Uterus (tissue), 2 donors: ENCODE data around the gene TRIM24.
"Not testable (repeated sequence)": the region's sequence is repeated elsewhere in the genome, so short reads cannot be mapped to it uniquely, and the experiment has no call there.

Experiments used
- CTCF ChIP-seq, 4 experiments: fragments of 200-600 bp in 2 of 4; fragments of 450-650 bp in 2 of 4; sonication (generic) in 2 of 4; IDR thresholded peaks; one replicate each; pipeline ENCODE4 v1.5.1; 2016 to 2019; ENCODE audit warnings: antibody characterized with exemption in 4 of 4, mild to moderate bottlenecking in 2 of 4, moderate library complexity in 1 of 4
- POLR2A ChIP-seq, 2 donors: fragments of 450-650 bp; IDR thresholded peaks; one replicate each; pipeline ENCODE4 v1.6.1; 2016; ENCODE audit warnings: antibody characterized with exemption in 2 of 2, mild to moderate bottlenecking in 1 of 2, moderate library complexity in 1 of 2

- TF ChIP-seq CTCF, POLR2A (IDR thresholded peaks at IDR 0.05): not testable (repeated sequence)
These were observed 25.4 kb downstream of the TRIM24 start for GRCh38 chr7:138485508-138485907.
